H4 (cell line): ENCODE data around the gene ZNF578. TPM values are rescaled to one million over a fixed set of nuclear protein-coding genes. Genes with fewer than 3 reads are reported as not detected.
"Not testable (repeated sequence)": the region's sequence is repeated elsewhere in the genome, so short reads cannot be mapped to it uniquely, and the experiment has no call there.

Experiments used
- DNase-seq: peaks from one replicate; pipeline ENCODE4 v3.0.0-alpha.2; 2015; ENCODE audit warnings: low spot score
- total RNA-seq: library from RNA; depleted of rRNA; stranded (reverse); fragments of >200 nt; shearing (Covaris generic); gene quantifications from 2 replicates; pipeline ENCODE4 v1.2.3, GENCODE V29; 2014

ZNF578 gene
- total RNA-seq, 1 experiment from 2014 or later = 0.33 TPM

DNA sequence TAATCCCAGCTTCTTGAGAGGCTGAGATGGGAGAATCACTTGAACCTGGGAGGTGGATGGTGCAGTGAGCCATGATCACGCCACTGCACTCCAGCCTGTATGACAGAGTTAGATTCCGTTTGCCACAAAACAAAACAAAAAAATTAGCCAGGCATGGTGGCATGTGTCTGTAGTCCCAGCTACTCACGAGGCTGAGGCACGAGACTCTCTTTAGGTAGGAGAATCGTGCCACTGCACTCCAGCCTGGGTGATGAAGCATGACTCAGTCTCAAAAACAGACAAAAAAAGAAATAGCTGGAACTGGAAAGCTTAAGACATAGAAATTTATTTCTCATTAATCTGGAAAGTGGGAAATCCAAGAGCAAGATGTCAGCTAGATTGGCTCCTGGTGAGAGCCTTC lies 53.9 kb downstream of the ZNF578 start:
- DNase-seq = no peak

- DNase-seq = no peak
These were observed 62.8 kb downstream of the ZNF578 start for GRCh38 chr19:52516191-52516590.

- DNase-seq = no peak
These were observed 65.3 kb downstream of the ZNF578 start for GRCh38 chr19:52518646-52519045.

GRCh38 chr19:52519175-52519574 lies 65.8 kb downstream of the ZNF578 start:
- not testable (repeated sequence) for DNase-seq

DNA sequence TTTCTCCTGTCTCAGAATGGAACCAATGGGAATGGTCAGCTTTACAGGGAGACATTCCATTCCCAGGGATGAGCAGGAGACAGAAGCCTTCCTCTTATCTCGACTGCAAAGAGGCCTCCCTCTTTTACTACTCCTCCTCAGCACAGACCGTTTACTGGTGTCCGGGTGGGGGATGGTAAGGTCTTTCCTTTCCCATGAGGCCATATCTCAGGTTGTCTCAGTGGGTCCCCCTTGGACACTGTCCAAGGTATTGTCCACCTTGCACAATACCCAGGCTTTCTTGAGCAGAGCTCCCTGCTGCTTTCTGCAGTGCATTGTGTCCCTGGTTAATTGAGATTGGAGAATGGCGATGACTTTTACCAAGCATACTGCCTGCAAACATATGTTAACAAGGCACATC lies 66.7 kb downstream of the ZNF578 start:
- no peak for DNase-seq

DNA sequence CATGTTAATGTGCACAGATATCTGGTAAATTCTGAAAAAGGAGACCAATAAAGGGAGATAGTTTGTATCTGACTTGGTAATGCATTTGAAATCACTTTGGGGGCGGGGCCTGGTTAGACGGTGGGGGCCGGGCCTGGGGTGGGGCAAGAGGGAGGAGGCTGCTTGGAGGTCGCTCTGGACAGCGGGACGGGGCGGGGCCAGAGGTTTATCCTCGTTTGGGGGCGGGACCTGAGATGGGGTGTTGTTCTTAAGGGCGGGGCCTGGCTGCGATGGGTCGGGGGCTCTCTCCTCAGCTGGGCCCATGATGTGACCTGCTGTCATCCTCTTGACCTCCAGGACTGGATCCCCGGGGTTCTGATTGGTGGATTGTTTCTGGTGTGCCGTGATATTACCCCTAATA lies 69.2 kb downstream of the ZNF578 start:
- no peak for DNase-seq

DNA sequence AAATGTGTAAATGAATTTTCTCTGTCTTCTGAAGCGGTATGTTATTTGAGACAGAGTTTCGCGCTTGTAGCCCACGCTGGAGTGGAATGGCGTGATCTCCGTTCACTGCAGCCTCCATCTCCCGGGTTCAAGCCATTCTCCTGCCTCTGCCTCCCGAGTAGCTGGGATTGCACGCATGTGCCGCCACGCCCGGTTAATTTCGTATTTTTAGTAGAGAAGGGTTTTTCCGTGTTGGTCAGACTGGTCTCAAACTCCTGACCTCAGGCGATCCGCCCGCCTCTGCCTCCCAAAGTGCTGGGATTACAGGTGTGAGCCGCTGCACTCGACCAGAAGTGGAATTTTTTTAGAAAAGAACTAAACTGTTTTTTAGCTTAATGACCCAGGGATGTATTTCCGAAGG lies 70.7 kb downstream of the ZNF578 start:
- no peak for DNase-seq

DNA sequence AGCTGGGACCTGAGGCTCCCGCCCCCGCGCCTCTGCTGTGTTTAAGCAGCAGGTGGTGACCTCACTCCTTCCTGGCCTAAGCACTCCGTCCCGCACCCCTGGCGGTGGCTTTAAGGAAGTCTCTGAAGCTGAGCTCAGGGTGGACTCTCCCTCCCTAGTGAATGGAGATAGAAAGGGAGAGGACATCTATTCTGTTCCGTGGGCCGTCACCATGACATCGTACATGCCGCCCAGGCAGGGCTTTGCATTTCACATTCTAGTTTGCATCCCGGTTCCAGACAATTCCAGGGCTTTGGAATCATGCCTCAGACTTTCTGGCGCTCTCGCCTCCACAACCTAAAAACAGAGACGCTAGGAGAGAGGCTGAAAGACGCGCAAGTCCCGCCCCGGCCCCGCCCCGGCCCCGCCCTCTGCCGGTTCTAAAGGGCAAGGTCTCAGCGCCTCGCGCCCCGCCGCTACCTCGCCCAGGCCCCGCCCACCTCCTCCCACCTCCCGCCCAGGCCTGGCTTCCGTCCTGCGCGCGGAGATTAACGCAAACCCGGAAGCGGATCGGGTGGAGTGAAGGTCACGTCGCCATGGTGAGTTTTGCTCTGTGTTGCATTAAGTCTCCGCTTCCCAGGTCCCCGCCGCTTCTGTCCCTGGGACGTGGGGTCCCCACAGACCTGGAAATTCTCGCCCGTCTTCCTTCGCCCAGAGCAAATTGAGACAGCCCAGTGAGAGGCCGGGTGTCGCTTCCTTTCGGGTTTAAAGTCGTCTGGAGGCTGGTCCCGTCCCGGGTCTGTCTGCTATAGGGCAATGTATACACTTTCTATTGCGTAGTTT lies 74.0 kb downstream of the ZNF578 start, which contains the start of gene ZNF808:
Gene ZNF808, plus strand, starts transcription at position 535 of the 822 bp plus-strand sequence. CDS start 15,617 bp downstream, outside the sequence.
- peak; percentile 89 for DNase-seq

GRCh38 chr19:52527956-52528351 lies 74.6 kb downstream of the ZNF578 start:
- DNase-seq = no peak

- no peak for DNase-seq
These were observed 79.1 kb downstream of the ZNF578 start for GRCh38 chr19:52532480-52532879.

GRCh38 chr19:52533901-52534300 lies 80.5 kb downstream of the ZNF578 start:
- DNase-seq = no peak

DNA sequence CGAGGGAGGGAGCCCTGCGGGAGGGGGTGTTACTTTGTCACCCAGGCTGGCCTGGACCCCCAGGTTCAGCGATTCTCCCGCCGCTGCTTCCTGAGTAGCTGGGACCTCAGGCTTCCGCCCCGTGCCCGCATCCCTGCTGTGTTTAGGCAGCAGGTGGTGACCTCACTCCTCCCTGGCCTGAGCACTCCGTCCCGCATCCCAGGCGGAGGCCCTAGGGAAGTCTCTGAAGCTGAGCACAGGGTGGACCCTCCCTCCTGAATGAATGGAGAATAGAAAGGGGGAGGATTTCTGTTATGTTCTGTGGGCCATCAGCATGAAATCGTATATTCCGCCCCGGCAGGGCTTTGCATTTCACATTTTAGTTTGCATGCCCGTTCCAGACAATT lies 82.0 kb downstream of the ZNF578 start:
- not testable (repeated sequence) for DNase-seq

DNA sequence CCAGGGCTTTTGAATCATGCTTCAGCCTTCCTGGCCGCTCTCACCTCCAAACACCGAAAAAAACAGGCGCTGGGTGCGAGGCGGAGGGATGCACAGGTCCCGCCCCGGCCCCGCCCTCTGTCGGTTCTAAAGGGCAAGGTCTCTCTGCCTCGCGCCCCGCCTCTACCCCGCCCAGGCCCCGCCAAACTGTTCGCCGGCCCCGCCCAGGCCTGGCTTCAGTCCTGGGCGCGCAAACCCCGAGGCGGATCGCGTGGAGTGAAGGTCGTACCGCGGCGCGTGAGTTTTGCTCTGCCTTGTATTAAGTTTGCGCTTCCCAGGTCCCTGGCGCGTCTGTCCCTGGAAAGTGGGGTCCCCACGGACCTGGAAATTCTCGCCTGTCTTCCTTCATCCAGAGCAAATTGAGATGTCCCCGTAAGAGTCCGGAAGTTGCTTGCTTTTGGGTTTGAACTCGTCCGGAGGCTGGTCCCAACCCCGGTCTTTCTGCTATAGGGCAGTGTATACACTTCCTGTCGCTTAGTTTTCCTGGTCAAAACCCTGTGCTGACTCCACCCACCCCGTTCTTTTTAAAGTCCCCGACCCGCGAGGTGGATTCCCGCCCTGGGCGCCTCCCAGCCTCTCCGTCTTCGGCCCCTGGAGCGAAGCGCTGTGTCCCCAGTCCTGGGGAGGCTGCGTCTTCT lies 82.6 kb downstream of the ZNF578 start:
- no peak for DNase-seq

DNA sequence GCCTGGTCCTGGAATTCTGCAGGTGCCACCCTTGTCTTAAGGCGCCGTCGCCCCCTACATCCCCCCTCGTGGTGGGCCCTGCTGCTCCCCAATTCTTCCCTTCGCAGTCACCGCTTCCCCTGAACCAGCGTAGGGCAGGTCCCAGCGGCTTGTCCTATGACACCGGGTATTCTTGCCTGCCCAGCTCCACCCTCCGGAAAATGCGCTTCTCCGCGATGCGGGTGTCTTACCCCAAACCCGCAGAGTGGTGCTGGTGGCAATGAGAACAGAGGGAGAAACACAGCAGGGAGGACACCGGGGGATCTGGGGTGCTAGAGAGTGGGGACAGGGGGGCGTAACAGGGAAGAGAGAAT lies 83.1 kb downstream of the ZNF578 start:
- DNase-seq = no peak

GRCh38 chr19:52538815-52539214 lies 85.5 kb downstream of the ZNF578 start:
- DNase-seq = not testable (repeated sequence)

DNA sequence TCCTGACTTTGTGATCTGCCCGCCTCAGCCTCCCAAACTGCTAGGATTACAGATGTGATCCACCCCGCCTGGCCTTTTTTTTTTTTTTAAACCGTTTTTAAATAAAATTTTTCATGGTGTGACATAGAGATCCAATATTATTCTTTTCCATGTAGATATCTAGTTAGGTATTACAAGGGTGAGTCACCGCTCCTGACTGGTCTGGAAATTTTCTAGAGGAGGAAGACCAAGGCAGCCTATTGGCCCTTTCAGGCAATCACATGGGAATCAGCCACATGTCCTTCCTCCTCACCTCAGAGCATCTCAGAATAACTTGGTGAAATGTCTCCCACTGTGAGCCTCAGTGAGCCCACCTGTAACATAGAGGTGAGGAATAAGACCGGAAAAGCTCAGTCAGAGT lies 87.8 kb downstream of the ZNF578 start:
- not testable (repeated sequence) for DNase-seq

- DNase-seq = no peak
These were observed 88.3 kb downstream of the ZNF578 start for GRCh38 chr19:52541608-52542007.

GRCh38 chr19:52542541-52542940 lies 89.2 kb downstream of the ZNF578 start:
- not testable (repeated sequence) for DNase-seq

DNA sequence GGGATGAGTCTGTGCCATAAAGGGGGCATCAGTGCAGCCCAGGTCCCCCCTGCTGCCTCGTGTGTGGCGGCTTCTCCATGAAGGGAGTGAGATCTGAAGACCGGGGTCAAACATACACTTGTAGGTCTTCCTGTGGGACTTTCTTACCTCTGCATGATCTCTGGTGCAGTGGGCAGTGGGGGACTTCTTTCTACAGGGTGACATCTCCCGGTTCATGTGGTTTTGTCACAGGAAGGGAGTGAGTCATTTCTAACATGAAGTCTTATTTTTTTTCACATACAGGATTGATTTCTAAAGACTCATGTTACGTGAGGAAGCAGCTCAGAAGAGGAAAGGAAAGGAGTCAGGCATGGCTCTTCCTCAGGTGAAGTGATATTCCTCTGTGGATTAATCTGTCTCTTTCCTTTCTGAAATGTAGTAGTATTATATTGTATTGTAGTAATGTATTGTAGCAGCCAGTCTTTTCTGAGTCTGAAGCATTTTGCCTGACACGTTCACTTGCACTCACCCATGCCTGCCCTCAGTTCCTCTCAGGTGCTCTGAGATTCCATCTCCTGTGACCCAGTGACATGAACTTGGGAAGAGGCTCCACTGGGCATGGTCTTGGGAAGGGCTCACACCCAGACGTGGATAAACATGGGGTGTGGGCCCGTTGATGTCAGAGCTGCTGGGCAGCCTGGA lies 89.8 kb downstream of the ZNF578 start:
- no peak for DNase-seq

GRCh38 chr19:52554216-52554971 lies 101.0 kb downstream of the ZNF578 start:
- DNase-seq = no peak

DNA sequence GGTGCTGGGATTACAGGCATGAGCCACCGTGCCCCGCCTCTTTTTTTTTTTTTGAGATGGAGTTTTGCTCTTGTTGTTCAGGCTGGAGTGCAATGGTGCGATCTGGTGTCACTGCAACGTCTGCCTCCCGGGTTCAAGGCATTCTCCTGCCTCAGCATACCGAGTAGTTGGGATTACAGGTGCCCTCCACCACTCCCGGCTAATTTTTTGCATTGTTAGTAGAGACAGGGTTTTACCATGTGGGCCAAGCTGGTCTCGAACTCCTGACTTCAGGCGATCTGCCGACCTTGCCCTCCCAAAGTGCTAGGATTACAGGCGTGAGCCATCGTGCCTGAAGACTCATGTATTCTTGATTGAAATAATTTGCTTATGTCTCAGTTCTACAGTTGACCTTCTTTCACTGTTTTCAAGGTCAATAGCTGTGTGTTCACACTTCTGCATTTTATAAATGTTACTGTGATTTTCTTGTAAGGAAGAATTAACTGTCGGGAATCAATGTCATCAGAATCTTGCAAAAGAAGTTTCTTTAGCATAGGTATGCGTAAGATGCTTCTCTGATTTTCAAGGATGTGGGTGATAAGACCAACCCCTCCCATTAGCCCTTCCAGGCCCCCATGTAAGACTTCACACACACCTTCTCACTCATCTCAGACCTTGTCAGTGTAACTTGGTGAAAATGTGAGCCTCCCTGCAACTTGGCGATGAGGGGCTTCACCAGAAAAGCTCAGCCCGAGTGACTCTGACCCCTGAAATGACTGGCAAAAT lies 104.1 kb downstream of the ZNF578 start:
- DNase-seq = no peak
